Epithelial cell of proximal tubule (primary cell): ENCODE results near the gene KIF25. TPM values are rescaled to one million over a fixed set of nuclear protein-coding genes. Genes with fewer than 3 reads are reported as not detected.

Experiments
- DNase-seq: peaks from one replicate; pipeline ENCODE4 v3.0.0-alpha.2; 2011; ENCODE audit warnings: low read depth
- H3K4me3 ChIP-seq: 2 replicates; pipeline ENCODE4 v1.5.1; 2011; ENCODE audit warnings: low read depth, mild to moderate bottlenecking, low read length
- CTCF ChIP-seq: conservative IDR thresholded peaks from 2 replicates; pipeline ENCODE4 v1.5.1; 2012; ENCODE audit warnings: low read depth, mild to moderate bottlenecking, low read length
- total RNA-seq: library from RNA; depleted of rRNA; stranded (reverse); fragments of >200 nt; gene quantifications from 2 replicates; pipeline ENCODE4 v1.2.3, GENCODE V29; 2015

KIF25 gene
- total RNA-seq, 1 donor from 2014 or later, result not detected

DNA sequence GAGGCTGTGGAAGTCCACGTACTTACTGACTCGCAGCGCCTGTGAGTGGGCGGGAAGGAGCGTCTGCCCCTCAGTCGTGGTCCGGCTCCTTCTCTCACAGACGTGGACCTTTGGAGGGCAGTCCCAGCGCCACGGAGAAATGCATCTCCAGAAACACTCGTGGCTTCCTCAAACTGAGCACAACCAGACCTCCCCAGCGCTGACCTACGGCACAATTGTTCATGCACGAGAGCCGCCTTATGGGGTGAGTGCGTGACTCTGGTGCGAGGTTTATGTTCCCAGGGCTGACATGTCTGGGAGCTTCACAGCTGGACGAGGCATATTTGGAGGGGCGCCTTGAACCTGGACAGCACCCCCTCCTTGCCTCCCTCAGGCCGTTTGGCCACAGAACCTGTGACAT lies 51.8 kb downstream of the KIF25 start:
- DNase-seq, result no peak
- H3K4me3 ChIP-seq, result no peak overlapping the region
- TF ChIP-seq CTCF, result no peak

DNA sequence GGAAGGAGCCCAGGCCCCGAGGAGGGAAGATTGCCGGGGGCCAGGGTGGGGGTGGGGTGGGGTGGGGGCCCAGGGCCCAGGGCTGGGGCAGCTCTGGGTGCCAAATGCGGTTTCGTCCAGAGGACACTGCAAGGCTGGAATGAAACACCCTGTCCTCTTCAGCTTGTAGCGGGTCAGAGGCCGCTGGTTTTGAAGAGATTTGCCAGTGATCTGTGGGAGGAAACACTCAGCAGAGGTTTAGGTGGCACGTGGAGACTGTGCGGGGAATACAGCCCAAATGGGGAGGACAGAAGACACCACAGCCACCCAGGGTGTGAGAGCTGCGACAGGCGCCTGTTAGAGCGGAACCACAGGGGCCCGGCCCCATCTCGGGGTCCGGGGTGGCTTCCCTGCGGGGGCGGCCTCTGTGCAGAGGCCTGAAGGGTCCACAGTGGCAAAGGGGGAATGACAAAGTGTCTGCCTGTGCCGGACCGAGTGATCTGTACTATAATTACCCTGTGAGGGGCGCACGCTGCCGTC lies 52.3 kb downstream of the KIF25 start:
- no peak for DNase-seq
- H3K4me3 ChIP-seq, result no peak overlapping the region
- no peak for TF ChIP-seq CTCF

DNA sequence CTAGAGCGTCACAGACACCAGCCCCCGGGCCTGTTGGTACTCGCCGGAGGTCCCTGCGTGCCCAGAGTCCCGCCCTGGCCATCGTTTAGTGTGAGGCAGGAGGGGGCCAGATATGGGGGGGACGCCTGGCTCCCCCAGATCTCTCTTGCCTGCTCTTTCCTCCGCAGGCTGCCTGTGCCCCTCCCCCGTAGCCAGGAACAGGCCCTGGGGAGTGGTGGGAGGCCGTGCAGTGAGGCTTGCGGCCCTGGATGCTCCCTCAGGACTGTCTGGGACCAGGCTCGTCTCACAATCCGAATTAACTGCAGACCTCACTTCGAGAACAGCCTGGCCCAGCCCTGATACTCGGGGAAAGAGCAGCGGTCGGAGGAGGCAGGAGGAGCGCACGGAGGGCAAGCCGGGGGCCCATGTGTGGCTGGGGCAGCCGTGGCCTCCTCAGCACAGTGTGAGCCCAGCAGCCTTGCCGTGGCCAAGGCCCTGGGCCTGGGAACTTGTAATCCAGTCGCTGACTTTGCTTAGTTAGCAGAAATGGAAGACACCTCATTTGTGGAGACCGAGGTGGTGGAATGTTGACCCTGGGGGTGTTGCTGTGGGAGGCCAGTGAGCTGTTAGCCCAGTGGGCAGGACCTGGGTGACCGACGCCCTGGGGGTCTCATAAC lies 52.9 kb downstream of the KIF25 start:
- no peak for TF ChIP-seq CTCF
- H3K4me3 ChIP-seq, result no peak overlapping the region
- DNase-seq, result no peak

GRCh38 chr6:168050881-168051586 lies 53.6 kb downstream of the KIF25 start:
- no peak overlapping the region for H3K4me3 ChIP-seq
- DNase-seq, result no peak
- peak; percentile 36 for TF ChIP-seq CTCF

DNA sequence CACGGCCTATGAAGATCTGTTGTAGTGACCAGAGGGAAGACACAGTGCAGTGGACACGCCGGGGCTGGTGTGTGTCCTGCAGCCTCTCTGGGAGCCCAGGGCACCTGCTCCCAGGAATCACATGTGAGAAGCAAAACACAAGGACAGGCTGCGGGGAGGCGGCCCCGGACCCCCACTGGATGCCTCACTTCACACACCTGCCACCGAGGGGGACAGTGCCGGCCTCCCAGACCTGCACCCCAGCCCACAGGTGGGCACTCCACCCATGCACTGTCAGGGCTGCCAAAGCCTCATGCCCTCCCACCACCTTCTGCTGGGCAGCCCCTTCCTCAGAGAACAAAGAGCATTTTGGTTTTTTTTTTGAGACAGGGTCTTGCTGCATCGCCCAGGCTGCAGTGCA lies 54.2 kb downstream of the KIF25 start:
- no peak overlapping the region for H3K4me3 ChIP-seq
- no peak for TF ChIP-seq CTCF
- DNase-seq, result no peak

DNA sequence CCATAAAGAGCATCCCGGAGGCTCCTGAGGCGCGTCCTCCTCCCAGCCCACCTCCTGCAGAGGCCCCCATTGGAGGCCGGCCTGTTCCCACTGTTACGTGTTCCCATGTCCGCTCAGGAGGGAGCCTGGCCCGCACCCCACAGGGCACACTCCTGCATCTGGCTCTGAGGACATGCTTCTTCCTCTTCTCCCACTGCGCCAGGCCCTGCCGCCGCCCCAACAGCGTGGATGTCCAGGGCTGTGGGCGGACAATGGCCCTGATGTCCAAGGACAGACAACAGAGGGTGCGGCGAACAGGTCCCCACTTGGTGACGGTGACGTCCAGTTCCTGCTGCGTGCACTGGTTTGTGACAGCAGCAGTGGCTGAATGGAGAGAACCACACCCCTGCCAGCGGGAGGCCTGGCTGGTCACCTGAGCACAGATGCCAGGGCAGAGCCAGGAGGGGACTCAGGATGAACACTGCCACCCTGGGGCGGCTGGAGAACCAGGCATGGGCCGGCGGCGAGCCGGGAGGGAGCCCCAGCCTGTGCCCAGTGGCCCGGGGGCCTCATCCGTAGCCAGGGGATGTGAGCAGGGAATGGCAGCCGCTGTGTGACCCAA lies 54.9 kb downstream of the KIF25 start:
- DNase-seq, result no peak
- TF ChIP-seq CTCF, result no peak

More for the DNA sequence above, 54.9 kb downstream of the KIF25 start:
- no peak overlapping the region for H3K4me3 ChIP-seq
